A549 (cell line): Measurements from ENCODE around the gene ST8SIA3. TPM values are rescaled to one million over a fixed set of nuclear protein-coding genes. Genes with fewer than 3 reads are reported as not detected.

Experiments used
- ATAC-seq, 2 experiments: fragments of 200-7000 bp in 1 of 2; fragments of >200 bp in 1 of 2; cut with Nextera tagmentation in 1 of 2; cut with Tn5 transposase in 1 of 2; 3 replicates each; pipeline versions ENCODE4 v1.8.0 to v1.9.1; 2018 to 2020; ENCODE audit warnings: mild to moderate bottlenecking in 1 of 2, moderate library complexity in 1 of 2
- CTCF ChIA-PET: fragments of 300-600 bp; sonication (Branson Sonifier 250); formaldehyde crosslinking; extraction: SDS; loops from one replicate; lab custom pipeline; 2021; ENCODE audit warnings: antibody characterized with exemption, inconsistent platforms; lab: Yijun Ruan, JAX
- POLR2A ChIA-PET: fragments of 350-600 bp; formaldehyde crosslinking; extraction: SDS; loops from one replicate; lab custom pipeline; 2021; ENCODE audit warnings: antibody characterized with exemption, inconsistent platforms; lab: Yijun Ruan, JAX
- DNase-seq, 2 experiments: peaks; one replicate each; pipeline versions ENCODE4 v3.0.0 to v3.0.0-alpha.2; 2011 to 2016; ENCODE audit warnings: low read depth in 1 of 2, low spot score in 1 of 2
- FAIRE-seq: peaks from 2 replicates; lab custom pipeline; 2011; peaks lifted over from hg19 to GRCh38; lab: Jason Lieb, UNC
- H3K27ac ChIP-seq, 2 experiments: fragments of >200 bp; sonication (Bioruptor Twin); formaldehyde crosslinking; 3 replicates each; pipeline ENCODE4 v1.5.1; 2016 to 2017
- H3K4me1 ChIP-seq: fragments of >200 bp; sonication (Bioruptor Twin); formaldehyde crosslinking; 3 replicates; pipeline ENCODE4 v1.6.1; 2016
- H3K4me2 ChIP-seq: fragments of >200 bp; sonication (Bioruptor Twin); formaldehyde crosslinking; 3 replicates; pipeline ENCODE4 v1.6.1; 2016
- H3K4me3 ChIP-seq: fragments of >200 bp; sonication (Bioruptor Twin); formaldehyde crosslinking; 3 replicates; pipeline ENCODE4 v1.5.1; 2016
- H3K9me3 ChIP-seq: fragments of >200 bp; sonication (Bioruptor Twin); formaldehyde crosslinking; 3 replicates; pipeline ENCODE4 v1.6.1; 2016
- CEBPB ChIP-seq, 2 experiments: fragments of >200 bp in 1 of 2; sonication (Bioruptor Twin) in 1 of 2; formaldehyde crosslinking in 1 of 2; IDR thresholded peaks; 2 replicates each; pipeline ENCODE4 v1.6.1; 2012 to 2016
- CHD4 ChIP-seq: fragments of 200-600 bp; sonication (generic); IDR thresholded peaks from 2 replicates; pipeline ENCODE4 v1.6.1; 2016; ENCODE audit warnings: antibody characterized with exemption, mild to moderate bottlenecking, borderline replicate concordance
- EHF ChIP-seq: fragments of 250-450 bp; sonication (Bioruptor Pico); IDR thresholded peaks from 2 replicates; pipeline ENCODE4 v1.5.0; 2020; ENCODE audit warnings: mild to moderate bottlenecking
- FOSB ChIP-seq: fragments of 250-450 bp; sonication (Bioruptor Pico); IDR thresholded peaks from 2 replicates; pipeline ENCODE4 v1.5.0; 2020; ENCODE audit warnings: mild to moderate bottlenecking, moderate library complexity
- GATA3 ChIP-seq: IDR thresholded peaks from 2 replicates; pipeline ENCODE4 v1.6.1; 2012; ENCODE audit warnings: borderline replicate concordance
- HEYL ChIP-seq: fragments of 250-450 bp; sonication (Bioruptor Pico); IDR thresholded peaks from 2 replicates; pipeline ENCODE4 v1.8.0; 2021; ENCODE audit warnings: mild to moderate bottlenecking, moderate library complexity
- HOXA7 ChIP-seq: fragments of 250-450 bp; sonication (Bioruptor Pico); IDR thresholded peaks from 2 replicates; pipeline ENCODE4 v1.5.0; 2020; ENCODE audit warnings: mild to moderate bottlenecking, moderate library complexity
- HOXB13 ChIP-seq: fragments of 250-450 bp; sonication (Bioruptor Pico); IDR thresholded peaks from 2 replicates; pipeline ENCODE4 v1.5.0; 2020; ENCODE audit warnings: low read depth, mild to moderate bottlenecking, moderate library complexity
- KDM1A ChIP-seq: fragments of 200-600 bp; sonication (generic); IDR thresholded peaks from 2 replicates; pipeline ENCODE4 v1.6.1; 2016; ENCODE audit warnings: low read depth, mild to moderate bottlenecking
- KDM5A ChIP-seq: fragments of 200-600 bp; sonication (generic); IDR thresholded peaks from 2 replicates; pipeline ENCODE4 v1.6.1; 2016; ENCODE audit warnings: antibody characterized with exemption, mild to moderate bottlenecking
- MAFK ChIP-seq: fragments of 450-650 bp; IDR thresholded peaks from 2 replicates; pipeline ENCODE4 v1.6.1; 2014; ENCODE audit not compliant: partially characterized antibody
- MYC ChIP-seq: IDR thresholded peaks from 2 replicates; pipeline ENCODE4 v1.6.1; 2012; ENCODE audit warnings: mild to moderate bottlenecking, inconsistent platforms, low read length, improper control_type of control experiment, borderline replicate concordance
- NFE2L2 ChIP-seq: fragments of 150-350 bp; conservative IDR thresholded peaks from 2 replicates; pipeline ENCODE4 v1.6.1; 2014; ENCODE audit warnings: low read length
- POLR2A ChIP-seq: IDR thresholded peaks from 2 replicates; pipeline ENCODE4 v1.6.1; 2012; ENCODE audit warnings: mild to moderate bottlenecking, low read length
- RNF2 ChIP-seq: fragments of 200-600 bp; sonication (generic); IDR thresholded peaks from 2 replicates; pipeline ENCODE4 v1.6.1; 2016; ENCODE audit warnings: low read depth, mild to moderate bottlenecking, antibody characterized with exemption, moderate library complexity, borderline replicate concordance
- SMC3 ChIP-seq: fragments of >200 bp; sonication (Bioruptor Twin); formaldehyde crosslinking; IDR thresholded peaks from 3 replicates; pipeline ENCODE4 v1.6.1; 2018; ENCODE audit warnings: inconsistent platforms
- ZFP36 ChIP-seq: fragments of 450-650 bp; IDR thresholded peaks from 2 replicates; pipeline ENCODE4 v1.6.1; 2014; ENCODE audit warnings: borderline replicate concordance; ENCODE audit not compliant: partially characterized antibody
- ZNF302 ChIP-seq: fragments of 250-450 bp; sonication (Bioruptor Pico); IDR thresholded peaks from 2 replicates; pipeline ENCODE4 v1.9.0; 2021; ENCODE audit warnings: inconsistent platforms, mild to moderate bottlenecking, moderate library complexity
- WGBS: methylation state at CpG from one replicate; pipeline ENCODE4 v1.1.6; 2017; ENCODE audit errors: missing lambda C conversion rate; 5-methylcytosine and 5-hydroxymethylcytosine counted together
- polyA plus RNA-seq, 4 experiments: library from polyadenylated mRNA; depleted of rRNA in 3 of 4; stranded (reverse); fragments of >200 nt; fragmentation: RNase III in 1 of 4; extraction: RNeasy Plus Mini Kit Qiagen cat#74134 plus additional on column Dnase treatment in 1 of 4; gene quantifications; 2 replicates in 3 of 4; 3 replicates in 1 of 4; pipeline ENCODE4 v1.2.3, GENCODE V29; 2011 to 2017
- TF ChIP-seq, protein P1 (sequence below): fragments of >200 bp; sonication (Bioruptor Twin); formaldehyde crosslinking; IDR thresholded peaks from 2 replicates; pipeline ENCODE4 v1.6.1; 2016
- TF ChIP-seq, protein P2 (sequence below): fragments of >200 bp; sonication (Bioruptor Twin); formaldehyde crosslinking; IDR thresholded peaks from 3 replicates; pipeline ENCODE4 v1.5.1; 2016
- TF ChIP-seq, protein P3 (sequence below): fragments of 150-350 bp; IDR thresholded peaks from 2 replicates; pipeline ENCODE4 v1.6.1; 2014; ENCODE audit warnings: low read depth, mild to moderate bottlenecking, low read length
- TF ChIP-seq, protein P4 (sequence below): fragments of 450-650 bp; IDR thresholded peaks from 2 replicates; pipeline ENCODE4 v1.6.1; 2014; ENCODE audit warnings: antibody characterized with exemption

ST8SIA3 gene
- polyA plus RNA-seq, 2 of the 4 experiments (the other 2 are of a cell fraction), result not detected

DNA sequence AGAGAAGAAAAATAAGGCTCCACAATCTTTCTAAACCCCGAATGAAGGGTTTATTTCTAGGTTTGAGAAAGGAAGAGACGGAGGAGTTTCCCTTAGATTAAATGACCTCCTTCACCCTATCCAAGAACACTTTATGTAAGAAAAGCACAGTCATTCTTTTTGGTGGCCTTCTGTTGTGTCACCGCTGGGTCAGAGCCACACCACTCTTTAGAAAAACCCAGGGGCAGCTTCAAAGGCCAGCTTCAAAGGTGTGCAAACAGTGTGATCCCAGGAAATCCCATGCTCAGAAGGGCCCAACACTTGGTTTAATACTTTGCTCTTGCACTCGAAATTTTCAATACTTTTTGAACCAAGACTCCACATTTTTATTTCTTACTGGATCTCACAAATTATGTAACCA is 7.1 kb downstream of the ST8SIA3 start:
- DNase-seq (no peak), ATAC-seq (no peak), FAIRE-seq (no peak)
- H3K4me2 ChIP-seq, result no peak overlapping the region
- 15% methylated on average over 4 of the region's 4 CpGs for WGBS
- no peaks in the 10 kb centered on the region for H3K4me1 ChIP-seq
- ChIA-PET POLR2A (no interaction called here), CTCF (no interaction called here)
- H3K9me3 ChIP-seq, result no peaks in the 10 kb centered on the region
- H3K4me3 ChIP-seq, result no peak overlapping the region
- H3K27ac ChIP-seq, result no peak overlapping the region
- TF ChIP-seq CHD4 (no peak), FOSB (no peak), NFE2L2 (0 out of 2 replicates have a peak, but pooled peaks have one; percentile 30)

DNA sequence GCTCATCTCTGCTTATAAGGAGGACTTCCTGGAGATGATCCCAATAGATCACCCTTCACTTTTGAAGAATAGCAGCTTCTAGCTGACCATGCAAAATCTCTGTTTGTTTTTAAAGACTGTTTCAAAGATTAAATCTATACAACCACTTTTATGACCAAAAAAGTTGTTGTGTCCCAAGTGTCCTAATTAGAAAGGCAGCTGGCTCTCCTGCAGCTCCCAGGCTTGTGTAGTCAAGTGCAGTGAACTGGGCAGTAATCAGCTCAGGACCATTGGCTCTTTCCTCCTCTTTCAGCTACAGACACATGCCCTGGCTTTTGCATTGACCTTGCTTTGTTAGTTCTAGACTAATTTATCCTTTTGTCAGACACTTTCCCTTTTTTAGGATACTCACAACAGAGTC is 10.4 kb downstream of the ST8SIA3 start:
- DNase-seq (no peak), ATAC-seq (no peak), FAIRE-seq (no peak)
- Histone ChIP-seq H3K4me3 (no peak overlapping the region), H3K9me3 (no peaks in the 10 kb centered on the region), H3K4me2 (no peak overlapping the region), H3K27ac (no peak overlapping the region), H3K4me1 (no peaks in the 10 kb centered on the region)
- no peak for TF ChIP-seq HEYL (CRISPR knock-in tag)
- no peak for TF ChIP-seq KDM5A
- peak; percentile 13 for TF ChIP-seq MAFK
- TF ChIP-seq ZFP36, result no peak
- no peak for TF ChIP-seq GATA3
- ChIA-PET CTCF (no interaction called here), POLR2A (no interaction called here)

DNA sequence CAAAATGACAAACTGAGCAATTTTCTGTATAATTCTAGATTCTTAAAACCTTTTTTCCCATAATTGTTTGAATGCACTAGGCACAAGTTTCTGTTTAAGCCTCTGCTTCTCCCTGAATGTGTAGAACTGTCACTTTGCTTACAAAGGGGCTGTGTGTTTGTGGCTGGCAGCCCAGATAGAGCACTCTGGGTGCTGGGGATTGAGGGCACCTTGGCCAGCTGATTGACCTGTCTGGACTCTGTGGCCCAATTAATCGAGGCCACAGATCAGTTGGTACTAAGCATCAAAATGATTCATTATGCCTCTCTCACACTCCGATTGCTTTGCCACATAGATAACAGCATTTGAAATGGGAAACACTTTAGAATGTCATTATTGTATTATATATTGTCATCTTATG is 12.1 kb downstream of the ST8SIA3 start:
- FAIRE-seq (no peak), DNase-seq (no peak), ATAC-seq (no peak)
- ChIA-PET CTCF (interaction anchor here (1.5 kb wide), 1 partner anchor 73 kb away, joined by 3 read pairs; no protein-coding TSS in a partner anchor), POLR2A (no interaction called here)
- TF ChIP-seq POLR2A (no peak), HOXB13 (CRISPR knock-in tag) (no peak), RNF2 (no peak), MYC (no peak), KDM1A (no peak), CEBPB (IDR thresholded peaks at IDR 0.05) (no peak), ZNF302 (CRISPR knock-in tag) (no peak), EHF (CRISPR knock-in tag) (no peak)
- TF ChIP-seq, protein P1, sequence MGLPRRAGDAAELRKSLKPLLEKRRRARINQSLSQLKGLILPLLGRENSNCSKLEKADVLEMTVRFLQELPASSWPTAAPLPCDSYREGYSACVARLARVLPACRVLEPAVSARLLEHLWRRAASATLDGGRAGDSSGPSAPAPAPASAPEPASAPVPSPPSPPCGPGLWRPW, result no peak
- TF ChIP-seq, protein P2, sequence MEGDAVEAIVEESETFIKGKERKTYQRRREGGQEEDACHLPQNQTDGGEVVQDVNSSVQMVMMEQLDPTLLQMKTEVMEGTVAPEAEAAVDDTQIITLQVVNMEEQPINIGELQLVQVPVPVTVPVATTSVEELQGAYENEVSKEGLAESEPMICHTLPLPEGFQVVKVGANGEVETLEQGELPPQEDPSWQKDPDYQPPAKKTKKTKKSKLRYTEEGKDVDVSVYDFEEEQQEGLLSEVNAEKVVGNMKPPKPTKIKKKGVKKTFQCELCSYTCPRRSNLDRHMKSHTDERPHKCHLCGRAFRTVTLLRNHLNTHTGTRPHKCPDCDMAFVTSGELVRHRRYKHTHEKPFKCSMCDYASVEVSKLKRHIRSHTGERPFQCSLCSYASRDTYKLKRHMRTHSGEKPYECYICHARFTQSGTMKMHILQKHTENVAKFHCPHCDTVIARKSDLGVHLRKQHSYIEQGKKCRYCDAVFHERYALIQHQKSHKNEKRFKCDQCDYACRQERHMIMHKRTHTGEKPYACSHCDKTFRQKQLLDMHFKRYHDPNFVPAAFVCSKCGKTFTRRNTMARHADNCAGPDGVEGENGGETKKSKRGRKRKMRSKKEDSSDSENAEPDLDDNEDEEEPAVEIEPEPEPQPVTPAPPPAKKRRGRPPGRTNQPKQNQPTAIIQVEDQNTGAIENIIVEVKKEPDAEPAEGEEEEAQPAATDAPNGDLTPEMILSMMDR, result no peak
- no peaks in the 10 kb centered on the region for H3K9me3 ChIP-seq
- H3K4me2 ChIP-seq, result no peak overlapping the region
- no peak overlapping the region for H3K4me3 ChIP-seq
- H3K27ac ChIP-seq, result no peak overlapping the region
- WGBS, result 3% methylated on average over 2 of the region's 2 CpGs
- H3K4me1 ChIP-seq, result no peaks in the 10 kb centered on the region

DNA sequence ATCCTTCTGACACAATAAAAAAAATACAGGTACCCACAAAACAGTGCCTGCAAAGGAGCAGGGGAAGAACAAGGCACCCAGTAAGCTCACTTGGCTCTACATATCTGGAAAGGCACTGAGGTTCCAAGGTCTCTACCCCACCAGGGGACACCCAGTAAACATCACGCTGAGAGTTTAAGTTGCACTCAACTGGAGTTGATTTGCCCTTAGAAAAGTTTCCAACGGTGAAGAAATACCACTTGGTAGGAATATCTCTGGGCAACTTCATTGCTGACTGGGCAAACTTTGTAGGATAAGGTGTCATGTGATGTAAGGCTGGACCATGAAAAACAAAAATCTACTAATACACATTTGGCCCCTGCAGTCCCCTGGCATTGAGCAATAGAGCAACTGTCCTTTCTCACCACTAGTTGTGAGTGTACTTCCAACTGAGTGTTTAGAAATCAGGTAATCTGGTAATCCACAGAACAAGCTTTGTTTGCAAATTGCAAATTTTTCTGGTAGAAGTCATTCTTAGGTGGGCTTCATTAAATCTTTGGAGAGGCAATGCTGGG is 14.2 kb downstream of the ST8SIA3 start:
- POLR2A ChIA-PET, result no interaction called here
- FAIRE-seq, result no peak
- no peak for DNase-seq
- TF ChIP-seq, protein P3, sequence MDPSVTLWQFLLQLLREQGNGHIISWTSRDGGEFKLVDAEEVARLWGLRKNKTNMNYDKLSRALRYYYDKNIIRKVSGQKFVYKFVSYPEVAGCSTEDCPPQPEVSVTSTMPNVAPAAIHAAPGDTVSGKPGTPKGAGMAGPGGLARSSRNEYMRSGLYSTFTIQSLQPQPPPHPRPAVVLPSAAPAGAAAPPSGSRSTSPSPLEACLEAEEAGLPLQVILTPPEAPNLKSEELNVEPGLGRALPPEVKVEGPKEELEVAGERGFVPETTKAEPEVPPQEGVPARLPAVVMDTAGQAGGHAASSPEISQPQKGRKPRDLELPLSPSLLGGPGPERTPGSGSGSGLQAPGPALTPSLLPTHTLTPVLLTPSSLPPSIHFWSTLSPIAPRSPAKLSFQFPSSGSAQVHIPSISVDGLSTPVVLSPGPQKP, result no peak
- no peak for TF ChIP-seq MAFK
- TF ChIP-seq HOXA7 (CRISPR knock-in tag), result no peak
- TF ChIP-seq, protein P4, sequence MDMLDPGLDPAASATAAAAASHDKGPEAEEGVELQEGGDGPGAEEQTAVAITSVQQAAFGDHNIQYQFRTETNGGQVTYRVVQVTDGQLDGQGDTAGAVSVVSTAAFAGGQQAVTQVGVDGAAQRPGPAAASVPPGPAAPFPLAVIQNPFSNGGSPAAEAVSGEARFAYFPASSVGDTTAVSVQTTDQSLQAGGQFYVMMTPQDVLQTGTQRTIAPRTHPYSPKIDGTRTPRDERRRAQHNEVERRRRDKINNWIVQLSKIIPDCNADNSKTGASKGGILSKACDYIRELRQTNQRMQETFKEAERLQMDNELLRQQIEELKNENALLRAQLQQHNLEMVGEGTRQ, result no peak
- no peak for TF ChIP-seq SMC3
- Histone ChIP-seq H3K4me3 (no peak overlapping the region), H3K9me3 (no peaks in the 10 kb centered on the region), H3K27ac (no peak overlapping the region), H3K4me2 (no peak overlapping the region), H3K4me1 (no peaks in the 10 kb centered on the region)
- no peak for ATAC-seq
- CTCF ChIA-PET, result no interaction called here
- WGBS, result 0% methylated on average over 2 of the region's 2 CpGs
